ENCODE measurements around the gene TCF7L1. TPM values are rescaled to one million over a fixed set of nuclear protein-coding genes. Genes with fewer than 3 reads are reported as not detected.

The TCF7L1 gene
- polyA plus RNA-seq, 1 experiment = 3.2 TPM

- DNase-seq (ENCODE audit: low read depth) = no peak
- POLR2A ChIA-PET = no interaction called here
- no peak overlapping the region; the same call in 1 of the 2 replicates for H3K4me3 ChIP-seq (ENCODE audit: low read depth, low read length)
- H3K27me3 ChIP-seq (ENCODE audit: control insufficient read depth, insufficient read depth, low read length) = no peaks in the 10 kb centered on the region
- TF ChIP-seq CTCF (IDR thresholded peaks at IDR 0.05; ENCODE audit: insufficient read depth, low read depth, low read length) = no peak
- CTCF ChIA-PET = interaction anchor here (0.9 to 2.0 kb wide), 7 partner anchors 10 to 189 kb away, joined by 3 to 12 read pairs (median 4); partner anchors contain the start of gene TCF7L1
- H3K36me3 ChIP-seq (ENCODE audit: control insufficient read depth, insufficient read depth, low read length) = no peaks in the 10 kb centered on the region
Measured at GRCh38 chr2:85255813-85256594, 122.8 kb downstream of the TCF7L1 start.

DNA sequence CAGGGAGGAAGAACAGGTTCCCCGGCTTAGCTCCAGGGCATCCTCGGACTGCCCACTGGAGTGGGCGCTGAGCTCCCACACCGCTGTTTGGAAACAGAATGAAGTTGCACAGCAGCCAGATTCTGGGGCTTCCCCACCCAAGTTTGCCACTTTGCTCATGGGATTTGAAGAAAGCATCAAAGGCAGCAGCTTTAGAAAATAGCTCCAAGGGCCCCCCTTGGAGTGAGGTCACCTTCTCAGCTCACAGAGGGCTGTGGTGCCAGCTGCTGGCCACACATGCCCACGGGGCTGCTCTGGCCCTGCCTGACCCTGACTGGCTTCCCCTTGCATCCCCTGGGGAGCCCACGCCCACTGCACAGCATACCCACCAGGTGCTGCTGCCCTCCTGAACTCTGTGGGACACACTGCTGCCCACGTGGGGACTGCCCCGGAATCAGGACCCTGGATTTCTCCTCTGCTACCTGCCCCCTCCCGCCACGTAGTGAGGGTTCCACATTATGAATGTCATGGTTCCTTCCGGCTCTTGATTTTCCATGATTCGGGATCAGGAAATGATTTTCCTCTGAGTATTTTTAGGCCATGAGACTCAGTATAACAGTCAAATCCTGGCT is 124.3 kb downstream of the TCF7L1 start:
- ChIA-PET POLR2A (no interaction called here), CTCF (interaction anchor here (1.0 to 2.1 kb wide), 5 partner anchors 9 to 125 kb away, joined by 4 to 12 read pairs (median 7); partner anchors contain the start of gene TCF7L1)
- Histone ChIP-seq H3K27me3 (ENCODE audit: control insufficient read depth, insufficient read depth, low read length) (no peaks in the 10 kb centered on the region), H3K36me3 (ENCODE audit: control insufficient read depth, insufficient read depth, low read length) (no peaks in the 10 kb centered on the region), H3K4me3 (ENCODE audit: low read depth, low read length) (no peak overlapping the region)
- TF ChIP-seq CTCF (IDR thresholded peaks at IDR 0.05; ENCODE audit: insufficient read depth, low read depth, low read length) = no peak
- no peak for DNase-seq (ENCODE audit: low read depth)

DNA sequence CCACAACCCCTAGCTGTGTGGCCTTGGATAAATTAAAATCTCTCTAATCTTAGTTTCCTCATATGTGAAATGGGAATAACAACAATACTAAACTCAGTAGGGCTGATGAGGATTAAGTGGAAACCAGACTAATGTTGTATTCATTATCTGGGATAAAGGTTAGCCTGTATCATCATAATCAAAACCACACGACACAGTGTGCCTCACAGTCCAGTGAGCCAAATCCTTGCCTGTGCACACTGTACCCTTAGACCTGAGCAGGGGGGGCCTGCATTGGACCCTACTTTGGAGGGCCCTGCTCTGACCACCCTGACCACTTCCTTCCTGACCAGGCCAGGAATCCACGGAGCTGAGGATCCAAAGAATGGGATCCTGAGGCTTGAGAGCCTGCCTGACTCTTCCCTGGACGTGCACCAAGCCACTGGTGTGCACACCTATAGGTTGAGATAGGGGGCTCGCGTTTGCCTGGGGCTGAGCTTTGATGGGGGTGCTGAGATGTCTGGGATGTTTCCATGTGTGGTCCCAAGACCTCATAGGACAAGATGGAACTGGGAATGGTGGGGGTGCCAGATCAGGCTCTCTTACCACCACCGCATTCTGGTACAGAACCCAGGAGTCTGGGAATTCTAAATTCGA is 124.9 kb downstream of the TCF7L1 start:
- ChIA-PET POLR2A (no interaction called here), CTCF (interaction anchor here (1.6 to 2.1 kb wide), 3 partner anchors 8 to 125 kb away, joined by 7 to 12 read pairs (median 7); partner anchors contain the start of gene TCF7L1)
- no peaks in the 10 kb centered on the region for H3K36me3 ChIP-seq (ENCODE audit: control insufficient read depth, insufficient read depth, low read length)

GRCh38 chr2:85259101-85259590 is 126.0 kb downstream of the TCF7L1 start:
- H3K27me3 ChIP-seq (ENCODE audit: control insufficient read depth, insufficient read depth, low read length) = no peaks in the 10 kb centered on the region
- no peaks in the 10 kb centered on the region for H3K36me3 ChIP-seq (ENCODE audit: control insufficient read depth, insufficient read depth, low read length)
- CTCF ChIA-PET = interaction anchor here (0.7 to 2.1 kb wide), 2 partner anchors 11 to 26 kb away, joined by 3 to 7 read pairs; no protein-coding TSS in a partner anchor
- peak; percentile 73 for DNase-seq (ENCODE audit: low read depth)
- POLR2A ChIA-PET = no interaction called here
- no peak overlapping the region for H3K4me3 ChIP-seq (ENCODE audit: low read depth, low read length)
- TF ChIP-seq CTCF (IDR thresholded peaks at IDR 0.05; ENCODE audit: insufficient read depth, low read depth, low read length) = no peak

More for the DNA sequence above, 124.9 kb downstream of the TCF7L1 start:
- no peak overlapping the region for H3K4me3 ChIP-seq (ENCODE audit: low read depth, low read length)
- TF ChIP-seq CTCF (IDR thresholded peaks at IDR 0.05; ENCODE audit: insufficient read depth, low read depth, low read length) = no peak
- no peak for DNase-seq (ENCODE audit: low read depth)
- H3K27me3 ChIP-seq (ENCODE audit: control insufficient read depth, insufficient read depth, low read length) = no peaks in the 10 kb centered on the region

- CTCF ChIA-PET = interaction anchor here (0.7 kb wide), 1 partner anchor 25 kb away, joined by 3 read pairs; no protein-coding TSS in a partner anchor
Measured at GRCh38 chr2:85259879-85260278, 126.7 kb downstream of the TCF7L1 start.

More at GRCh38 chr2:85259879-85260278, 126.7 kb downstream of the TCF7L1 start:
- DNase-seq (ENCODE audit: low read depth) = no peak
- H3K4me3 ChIP-seq (ENCODE audit: low read depth, low read length) = no peak overlapping the region
- H3K36me3 ChIP-seq (ENCODE audit: control insufficient read depth, insufficient read depth, low read length) = no peaks in the 10 kb centered on the region
- no peaks in the 10 kb centered on the region for H3K27me3 ChIP-seq (ENCODE audit: control insufficient read depth, insufficient read depth, low read length)
- no peak for TF ChIP-seq CTCF (IDR thresholded peaks at IDR 0.05; ENCODE audit: insufficient read depth, low read depth, low read length)
- POLR2A ChIA-PET = no interaction called here
